GM23338 (cell line): ENCODE results near the gene MYOM1. TPM values are rescaled to one million over a fixed set of nuclear protein-coding genes. Genes with fewer than 3 reads are reported as not detected.

Experiments used
- ATAC-seq: fragments of 200-7000 bp; cut with Tn5 transposase; 3 replicates; pipeline ENCODE4 v1.9.1; 2020
- DNase-seq: peaks from one replicate; pipeline ENCODE4 v3.0.0-alpha.2; 2015; ENCODE audit warnings: low spot score
- H2AFZ ChIP-seq: fragments of 200-600 bp; sonication (generic); 2 replicates; pipeline ENCODE4 v1.8.0; 2016; ENCODE audit warnings: antibody characterized with exemption, mild to moderate bottlenecking, moderate library complexity
- H3F3A ChIP-seq: fragments of 200-600 bp; sonication (generic); replicated peaks from 2 replicates; pipeline ENCODE4 v1.8.0; 2017; ENCODE audit warnings: antibody characterized with exemption, mixed run types, low read depth
- H3K27ac ChIP-seq: fragments of 200-600 bp; sonication (generic); 2 replicates; pipeline ENCODE4 v1.6.1; 2016; ENCODE audit warnings: low read depth
- H3K27me3 ChIP-seq: fragments of 200-600 bp; sonication (generic); 2 replicates; pipeline ENCODE4 v1.8.0; 2016; ENCODE audit warnings: mild to moderate bottlenecking, mixed run types, moderate library complexity; ENCODE audit not compliant: insufficient read depth
- H3K36me3 ChIP-seq: fragments of 200-600 bp; sonication (generic); 2 replicates; pipeline ENCODE4 v1.8.0; 2016; ENCODE audit warnings: mild to moderate bottlenecking; ENCODE audit not compliant: insufficient read depth
- H3K4me1 ChIP-seq: fragments of 200-600 bp; sonication (generic); 2 replicates; pipeline ENCODE4 v1.8.0; 2016; ENCODE audit warnings: mild to moderate bottlenecking, moderate library complexity; ENCODE audit not compliant: insufficient read depth
- H3K4me2 ChIP-seq: fragments of 200-600 bp; sonication (generic); 2 replicates; pipeline ENCODE4 v1.7.1; 2017; ENCODE audit warnings: mixed run types
- H3K4me3 ChIP-seq: fragments of 200-600 bp; sonication (generic); 2 replicates; pipeline ENCODE4 v1.6.1; 2016; ENCODE audit warnings: mixed run types
- H3K79me2 ChIP-seq: fragments of 200-600 bp; sonication (generic); replicated peaks from 2 replicates; pipeline ENCODE4 v1.8.0; 2017; ENCODE audit warnings: mild to moderate bottlenecking; ENCODE audit not compliant: insufficient read depth
- H3K9me2 ChIP-seq: fragments of 200-600 bp; sonication (generic); 2 replicates; pipeline ENCODE4 v1.8.0; 2017; ENCODE audit not compliant: insufficient read depth
- H4K20me1 ChIP-seq: fragments of 200-600 bp; sonication (generic); replicated peaks from 2 replicates; pipeline ENCODE4 v1.8.0; 2017; ENCODE audit warnings: mild to moderate bottlenecking; ENCODE audit not compliant: insufficient read depth
- H3K27ac Mint-ChIP-seq: 2 replicates; pipeline ENCODE4 v1.8.0; 2020; ENCODE audit warnings: inconsistent platforms, mild to moderate bottlenecking, moderate library complexity, mixed read lengths
- H3K27me3 Mint-ChIP-seq: 3 replicates; pipeline ENCODE4 v1.8.0; 2022; ENCODE audit warnings: low read depth, mild to moderate bottlenecking, moderate library complexity, mixed read lengths, inconsistent platforms; ENCODE audit not compliant: insufficient read depth, poor library complexity
- H3K36me3 Mint-ChIP-seq: 3 replicates; pipeline ENCODE4 v1.8.0; 2021; ENCODE audit warnings: low read depth, mild to moderate bottlenecking, inconsistent platforms, moderate library complexity, mixed read lengths
- H3K4me1 Mint-ChIP-seq: 3 replicates; pipeline ENCODE4 v1.8.0; 2020; ENCODE audit warnings: mild to moderate bottlenecking, inconsistent platforms, mixed read lengths
- H3K4me3 Mint-ChIP-seq: 3 replicates; pipeline ENCODE4 v1.8.0; 2021; ENCODE audit warnings: moderate library complexity, mild to moderate bottlenecking, inconsistent platforms, mixed read lengths
- H3K9me3 Mint-ChIP-seq: 3 replicates; pipeline ENCODE4 v1.8.0; 2020; ENCODE audit warnings: moderate library complexity, mild to moderate bottlenecking, inconsistent platforms, mixed read lengths
- CTCF ChIP-seq, 2 experiments: fragments of 200-600 bp in 1 of 2; sonication (generic) in 1 of 2; conservative IDR thresholded peaks; 2 replicates each; pipeline versions ENCODE4 v1.5.1 to v1.6.1; 2016 to 2017; ENCODE audit warnings: antibody characterized with exemption in 2 of 2, low read depth in 2 of 2, mild to moderate bottlenecking in 2 of 2, moderate library complexity in 1 of 2
- ETS1 ChIP-seq: IDR thresholded peaks from 2 replicates; pipeline ENCODE4 v1.6.1; 2016; ENCODE audit warnings: antibody characterized with exemption
- EZH2phosphoT487 ChIP-seq: fragments of 200-600 bp; sonication (generic); IDR thresholded peaks from one replicate; pipeline ENCODE4 v1.8.1; 2018; ENCODE audit warnings: antibody characterized with exemption; ENCODE audit not compliant: unreplicated experiment
- JUNB ChIP-seq: IDR thresholded peaks from one replicate; pipeline ENCODE4 v1.6.1; 2016; ENCODE audit warnings: antibody characterized with exemption; ENCODE audit not compliant: unreplicated experiment
- NANOG ChIP-seq: IDR thresholded peaks from 2 replicates; pipeline ENCODE4 v1.6.1; 2016; ENCODE audit warnings: antibody characterized with exemption, borderline replicate concordance
- REST ChIP-seq: IDR thresholded peaks from one replicate; pipeline ENCODE4 v1.6.1; 2018; ENCODE audit warnings: antibody characterized with exemption; ENCODE audit not compliant: unreplicated experiment
- ZNF331 ChIP-seq: fragments of 250-450 bp; sonication (Bioruptor Pico); IDR thresholded peaks from 2 replicates; pipeline ENCODE4 v1.5.0; 2020; ENCODE audit warnings: low read depth, mild to moderate bottlenecking, moderate library complexity
- polyA plus RNA-seq: library from polyadenylated mRNA; unstranded; fragments of >200 nt; fragmentation: Nextera tagmentation; extraction: Ambion mirVana; gene quantifications from 2 replicates; pipeline ENCODE4 v1.2.1, GENCODE V29; 2016
- total RNA-seq: library from RNA; depleted of rRNA; stranded (reverse); fragments of >200 nt; shearing (Covaris generic); gene quantifications from 2 replicates; pipeline ENCODE4 v1.2.3, GENCODE V29; 2014

MYOM1 gene
- total and polyA plus RNA-seq, 2 experiments from 2014 or later: 0.27 to 0.38 TPM

- H3K27me3 ChIP-seq: no peaks in the 10 kb centered on the region
- H3K4me3 ChIP-seq: peak overlapping the region; percentile 75
- peaks cover 22% of the 10 kb centered on the region for H3K4me1 ChIP-seq
- no peaks in the 10 kb centered on the region for H3K9me2 ChIP-seq
- no peak overlapping the region for H2AFZ ChIP-seq
- ATAC-seq: peak; percentile 14; the same call in 2 of the 3 replicates
- H3K27ac ChIP-seq: peak overlapping the region; percentile 94
- DNase-seq: peak; percentile 61
- peak overlapping the region; percentile 100 for H3K27ac Mint-ChIP-seq
- no peak for TF ChIP-seq JUNB
- TF ChIP-seq REST: no peak
- TF ChIP-seq EZH2phosphoT487: no peak
- no peak for TF ChIP-seq ETS1
- TF ChIP-seq NANOG: no peak
- TF ChIP-seq CTCF (conservative IDR thresholded peaks at IDR 0.05; ENCODE audit: low read depth in 2 of 2): no peak
- no peak for TF ChIP-seq ZNF331
- peaks cover 5% of the 10 kb centered on the region; the same call in 1 of the 2 replicates for H3K36me3 ChIP-seq
- H3K4me2 ChIP-seq: peak overlapping the region; percentile 80
- H3K4me3 Mint-ChIP-seq: peak overlapping the region; percentile 91
- H4K20me1 ChIP-seq: peaks cover 17% of the 10 kb centered on the region; the same call in 1 of the 2 replicates
- H3K4me1 Mint-ChIP-seq: peaks cover 22% of the 10 kb centered on the region; the same call in 2 of the 3 replicates
- H3K9me3 Mint-ChIP-seq: no peaks in the 10 kb centered on the region; the same call in 1 of the 3 replicates
- peaks cover 55% of the 10 kb centered on the region for H3K79me2 ChIP-seq
- peaks cover 19% of the 10 kb centered on the region for H3K36me3 Mint-ChIP-seq
- peaks cover 10% of the 10 kb centered on the region for H3K27me3 Mint-ChIP-seq
- H3F3A ChIP-seq: 0 out of 2 replicates have a peak, but pooled peaks cover 6% of the 10 kb centered on the region
Measured at GRCh38 chr18:3248062-3248657, 28.4 kb upstream of the MYOM1 start.
